ENCODE data around the gene SESN1.

Gene SESN1

DNA sequence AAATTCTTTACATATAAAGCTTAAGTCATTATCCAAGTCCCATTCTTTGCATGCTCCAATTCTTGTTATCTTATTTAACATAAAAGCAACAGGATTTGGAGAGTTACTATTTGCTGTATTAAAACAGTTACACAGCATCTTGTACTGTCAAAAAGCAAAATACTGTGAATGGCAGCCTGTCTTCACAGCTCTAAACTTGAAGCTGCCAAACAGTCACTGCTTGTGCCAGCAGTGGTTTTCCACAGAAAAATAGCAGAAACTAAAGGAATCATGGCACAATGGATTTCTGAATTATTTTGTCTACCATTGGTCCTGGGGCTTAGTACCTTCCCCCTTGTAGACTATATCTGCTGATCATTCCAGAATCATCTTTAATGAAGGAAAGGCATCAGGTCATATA, 107.5 kb downstream of the SESN1 start:
- no peak for TF ChIP-seq ISL1 (CRISPR knock-in tag; IDR thresholded peaks at IDR 0.05)
- TF ChIP-seq TSHZ2 (CRISPR knock-in tag; IDR thresholded peaks at IDR 0.05) = no peak
- no peak for TF ChIP-seq TCF4 (CRISPR knock-in tag; IDR thresholded peaks at IDR 0.05; ENCODE audit: borderline replicate concordance)
- no peak for TF ChIP-seq ESRRG (CRISPR knock-in tag; IDR thresholded peaks at IDR 0.05)
- no peak for TF ChIP-seq TOX (CRISPR knock-in tag; IDR thresholded peaks at IDR 0.05; ENCODE audit: borderline replicate concordance)
- no peak for TF ChIP-seq ARNTL (CRISPR knock-in tag; IDR thresholded peaks at IDR 0.05; ENCODE audit: borderline replicate concordance, low read depth)
- TF ChIP-seq RARB (CRISPR knock-in tag; IDR thresholded peaks at IDR 0.05) = no peak
- TF ChIP-seq, protein P1, sequence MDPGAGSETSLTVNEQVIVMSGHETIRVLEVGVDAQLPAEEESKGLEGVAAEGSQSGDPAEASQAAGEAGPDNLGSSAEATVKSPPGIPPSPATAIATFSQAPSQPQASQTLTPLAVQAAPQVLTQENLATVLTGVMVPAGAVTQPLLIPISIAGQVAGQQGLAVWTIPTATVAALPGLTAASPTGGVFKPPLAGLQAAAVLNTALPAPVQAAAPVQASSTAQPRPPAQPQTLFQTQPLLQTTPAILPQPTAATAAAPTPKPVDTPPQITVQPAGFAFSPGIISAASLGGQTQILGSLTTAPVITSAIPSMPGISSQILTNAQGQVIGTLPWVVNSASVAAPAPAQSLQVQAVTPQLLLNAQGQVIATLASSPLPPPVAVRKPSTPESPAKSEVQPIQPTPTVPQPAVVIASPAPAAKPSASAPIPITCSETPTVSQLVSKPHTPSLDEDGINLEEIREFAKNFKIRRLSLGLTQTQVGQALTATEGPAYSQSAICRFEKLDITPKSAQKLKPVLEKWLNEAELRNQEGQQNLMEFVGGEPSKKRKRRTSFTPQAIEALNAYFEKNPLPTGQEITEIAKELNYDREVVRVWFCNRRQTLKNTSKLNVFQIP (CRISPR knock-in tag; IDR thresholded peaks at IDR 0.05; ENCODE audit: borderline replicate concordance, low read depth) = no peak
- TF ChIP-seq ZFP3 (CRISPR knock-in tag; IDR thresholded peaks at IDR 0.05) = no peak
- no peak for TF ChIP-seq OSR1 (CRISPR knock-in tag; IDR thresholded peaks at IDR 0.05)
- TF ChIP-seq GLIS3 (CRISPR knock-in tag; IDR thresholded peaks at IDR 0.05) = no peak
- TF ChIP-seq CSDC2 (CRISPR knock-in tag; IDR thresholded peaks at IDR 0.05) = no peak
- no peak for ATAC-seq

GRCh38 chr6:108985301-108985700, 109.3 kb downstream of the SESN1 start:
- ATAC-seq = no peak
- TF ChIP-seq TSHZ2 (CRISPR knock-in tag; IDR thresholded peaks at IDR 0.05) (no peak), GLIS3 (CRISPR knock-in tag; IDR thresholded peaks at IDR 0.05) (no peak), ZFP30 (CRISPR knock-in tag; IDR thresholded peaks at IDR 0.05) (no peak), ISL1 (CRISPR knock-in tag; IDR thresholded peaks at IDR 0.05) (no peak), PPARA (CRISPR knock-in tag; IDR thresholded peaks at IDR 0.05; ENCODE audit: borderline replicate concordance) (no peak), ZC3H10 (CRISPR knock-in tag; IDR thresholded peaks at IDR 0.05) (no peak), ZFP3 (CRISPR knock-in tag; IDR thresholded peaks at IDR 0.05) (no peak), CSRNP3 (CRISPR knock-in tag; IDR thresholded peaks at IDR 0.05) (no peak), ZNF8 (CRISPR knock-in tag; IDR thresholded peaks at IDR 0.05) (no peak), ZNF70 (CRISPR knock-in tag; IDR thresholded peaks at IDR 0.05) (no peak), BACH2 (CRISPR knock-in tag; IDR thresholded peaks at IDR 0.05; ENCODE audit: borderline replicate concordance) (no peak), CSDC2 (CRISPR knock-in tag; IDR thresholded peaks at IDR 0.05) (no peak), RARB (CRISPR knock-in tag; IDR thresholded peaks at IDR 0.05) (no peak)
- TF ChIP-seq, protein P2, sequence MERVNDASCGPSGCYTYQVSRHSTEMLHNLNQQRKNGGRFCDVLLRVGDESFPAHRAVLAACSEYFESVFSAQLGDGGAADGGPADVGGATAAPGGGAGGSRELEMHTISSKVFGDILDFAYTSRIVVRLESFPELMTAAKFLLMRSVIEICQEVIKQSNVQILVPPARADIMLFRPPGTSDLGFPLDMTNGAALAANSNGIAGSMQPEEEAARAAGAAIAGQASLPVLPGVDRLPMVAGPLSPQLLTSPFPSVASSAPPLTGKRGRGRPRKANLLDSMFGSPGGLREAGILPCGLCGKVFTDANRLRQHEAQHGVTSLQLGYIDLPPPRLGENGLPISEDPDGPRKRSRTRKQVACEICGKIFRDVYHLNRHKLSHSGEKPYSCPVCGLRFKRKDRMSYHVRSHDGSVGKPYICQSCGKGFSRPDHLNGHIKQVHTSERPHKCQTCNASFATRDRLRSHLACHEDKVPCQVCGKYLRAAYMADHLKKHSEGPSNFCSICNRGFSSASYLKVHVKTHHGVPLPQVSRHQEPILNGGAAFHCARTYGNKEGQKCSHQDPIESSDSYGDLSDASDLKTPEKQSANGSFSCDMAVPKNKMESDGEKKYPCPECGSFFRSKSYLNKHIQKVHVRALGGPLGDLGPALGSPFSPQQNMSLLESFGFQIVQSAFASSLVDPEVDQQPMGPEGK (CRISPR knock-in tag; IDR thresholded peaks at IDR 0.05; ENCODE audit: borderline replicate concordance) = no peak
- TF ChIP-seq, protein P1 (CRISPR knock-in tag; IDR thresholded peaks at IDR 0.05; ENCODE audit: borderline replicate concordance, low read depth) = no peak
